NCI-H446 treated with DMSO at 0.1 percent for 48 hours (cell line): ENCODE results near the gene SERP2.
A peak's percentile ranks its signal among the peaks of the same experiment; 100 is the strongest.
"Not testable (repeated sequence)": the region's sequence is repeated elsewhere in the genome, so short reads cannot be mapped to it uniquely, and the experiment has no call there.

Experiments used
- DNase-seq: peaks from one replicate; lab custom pipeline; 2025; lab: John Stamatoyannopoulos, UW

The SERP2 gene

GRCh38 chr13:44373601-44374347 lies at the start of gene SERP2:
Gene SERP2 (plus strand): TSS chr13:44373824. CDS start chr13:44374026, 202 bp downstream.
- DNase-seq: no peak

- no peak for DNase-seq
These were observed 46.7 kb upstream of the SERP2 start for GRCh38 chr13:44326961-44327360.

GRCh38 chr13:44329041-44329440 lies 44.6 kb upstream of the SERP2 start:
- DNase-seq: not testable (repeated sequence)

GRCh38 chr13:44329909-44330545 lies 43.6 kb upstream of the SERP2 start:
- DNase-seq: no peak

- DNase-seq: no peak
These were observed 42.2 kb upstream of the SERP2 start for GRCh38 chr13:44331446-44331845.

GRCh38 chr13:44331912-44332851 lies 41.4 kb upstream of the SERP2 start:
- peak; percentile 97 for DNase-seq

GRCh38 chr13:44333950-44334655 lies 39.5 kb upstream of the SERP2 start:
- DNase-seq: no peak

- DNase-seq: no peak
These were observed 38.9 kb upstream of the SERP2 start for GRCh38 chr13:44334751-44335150.

GRCh38 chr13:44336934-44337333 lies 36.7 kb upstream of the SERP2 start:
- DNase-seq: no peak

GRCh38 chr13:44337581-44337980 lies 36.0 kb upstream of the SERP2 start:
- no peak for DNase-seq

- no peak for DNase-seq
These were observed 33.1 kb upstream of the SERP2 start for GRCh38 chr13:44340508-44340907.

GRCh38 chr13:44342741-44343140 lies 30.9 kb upstream of the SERP2 start:
- DNase-seq: no peak

GRCh38 chr13:44346534-44346933 lies 27.1 kb upstream of the SERP2 start:
- no peak for DNase-seq

GRCh38 chr13:44347301-44347700 lies 26.3 kb upstream of the SERP2 start:
- DNase-seq: no peak

GRCh38 chr13:44347949-44348348 lies 25.7 kb upstream of the SERP2 start:
- no peak for DNase-seq

- DNase-seq: no peak
These were observed 22.7 kb upstream of the SERP2 start for GRCh38 chr13:44350775-44351504.

GRCh38 chr13:44351505-44351854 lies 22.1 kb upstream of the SERP2 start:
- DNase-seq: no peak

GRCh38 chr13:44352202-44352601 lies 21.4 kb upstream of the SERP2 start:
- DNase-seq: no peak

GRCh38 chr13:44352671-44353070 lies 21.0 kb upstream of the SERP2 start:
- no peak for DNase-seq

GRCh38 chr13:44354331-44354730 lies 19.3 kb upstream of the SERP2 start:
- no peak for DNase-seq

- DNase-seq: no peak
These were observed 18.7 kb upstream of the SERP2 start for GRCh38 chr13:44354884-44355283.
